GM12878 (cell line): ENCODE measurements around the gene C3orf20. TPM values are rescaled to one million over a fixed set of nuclear protein-coding genes. Genes with fewer than 3 reads are reported as not detected.

Experiments used
- ATAC-seq: fragments of 200-7000 bp; cut with Tn5 transposase; 3 replicates; pipeline ENCODE4 v1.9.1; 2020; ENCODE audit warnings: mild to moderate bottlenecking, moderate library complexity
- BruUV-seq: library from RNA; stranded (reverse); fragments of 400-500 nt; replicated peaks from 2 replicates; lab custom pipeline; 2021; lab: Mats Ljungman, UMichigan
- CTCF ChIA-PET: fragments of 300-600 bp; sonication (Branson Sonifier 250); formaldehyde crosslinking; extraction: SDS; loops from one replicate; lab custom pipeline; 2021; ENCODE audit warnings: inconsistent platforms; lab: Yijun Ruan, JAX
- POLR2A ChIA-PET: fragments of 350-600 bp; formaldehyde crosslinking; extraction: SDS; loops from one replicate; lab custom pipeline; 2021; ENCODE audit warnings: inconsistent platforms; lab: Charles Lee
- RAD21 ChIA-PET: fragments of 300-600 bp; sonication (Branson Sonifier 250); formaldehyde crosslinking; loops from one replicate; lab custom pipeline; 2023; ENCODE audit warnings: antibody characterized with exemption; ENCODE audit not compliant: unreplicated experiment; lab: Charles Lee
- SMC1A ChIA-PET: fragments of 300-600 bp; sonication (Branson Sonifier 250); formaldehyde crosslinking; loops from one replicate; lab custom pipeline; 2023; ENCODE audit not compliant: unreplicated experiment, uncharacterized antibody; lab: Charles Lee
- DNase-seq: peaks from one replicate; pipeline ENCODE4 v3.0.0-alpha.2; 2011; ENCODE audit warnings: low read depth, low spot score
- FAIRE-seq: peaks from 3 replicates; lab custom pipeline; 2011; peaks lifted over from hg19 to GRCh38; lab: Jason Lieb, UNC
- H2AFZ ChIP-seq: 2 replicates; pipeline ENCODE4 v1.6.0; 2011; ENCODE audit warnings: low read depth, low read length, control low read depth; ENCODE audit not compliant: control insufficient read depth
- H3K27ac ChIP-seq: 2 replicates; pipeline ENCODE4 v1.5.1; 2011; ENCODE audit warnings: control low read depth; ENCODE audit not compliant: control insufficient read depth, insufficient read depth
- H3K27me3 ChIP-seq, 2 experiments: replicated peaks in 1 of 2; 2 replicates each; pipeline versions ENCODE4 v1.6.0 to v1.6.1; 2011; ENCODE audit warnings: low read length in 1 of 2; ENCODE audit not compliant: control insufficient read depth in 2 of 2, insufficient read depth in 2 of 2
- H3K36me3 ChIP-seq, 2 experiments: 2 replicates each; pipeline ENCODE4 v1.5.1; 2011; ENCODE audit warnings: low read length in 1 of 2; ENCODE audit not compliant: control insufficient read depth in 2 of 2, insufficient read depth in 2 of 2
- H3K4me1 ChIP-seq: 2 replicates; pipeline ENCODE4 v1.6.1; 2011; ENCODE audit warnings: mild to moderate bottlenecking, low read length, moderate library complexity, mixed read lengths; ENCODE audit not compliant: control insufficient read depth, insufficient read depth
- H3K4me2 ChIP-seq: 2 replicates; pipeline ENCODE4 v1.6.0; 2011; ENCODE audit warnings: control low read depth; ENCODE audit not compliant: control insufficient read depth, insufficient read depth
- H3K4me3 ChIP-seq: fragments of 200-600 bp; sonication (generic); 2 replicates; pipeline ENCODE4 v1.5.1; 2016
- H3K79me2 ChIP-seq: 2 replicates; pipeline ENCODE4 v1.6.0; 2011; ENCODE audit warnings: low read length; ENCODE audit not compliant: control insufficient read depth, insufficient read depth
- H3K9ac ChIP-seq: 2 replicates; pipeline ENCODE4 v1.8.0; 2011; ENCODE audit warnings: low read length, control low read depth, mixed read lengths; ENCODE audit not compliant: control insufficient read depth, insufficient read depth
- H3K9me3 ChIP-seq: replicated peaks from 3 replicates; pipeline ENCODE4 v1.5.1; 2011; ENCODE audit warnings: mild to moderate bottlenecking, low read length; ENCODE audit not compliant: control insufficient read depth, insufficient read depth
- H4K20me1 ChIP-seq: 2 replicates; pipeline ENCODE4 v1.6.0; 2011; ENCODE audit not compliant: control insufficient read depth, insufficient read depth
- DPF2 ChIP-seq: fragments of 450-650 bp; IDR thresholded peaks from 2 replicates; pipeline ENCODE4 v1.6.1; 2017; ENCODE audit warnings: mild to moderate bottlenecking
- EP300 ChIP-seq, 2 experiments: fragments of 150-350 bp in 1 of 2; IDR thresholded peaks; 2 replicates each; pipeline ENCODE4 v1.6.1; 2011 to 2012; ENCODE audit warnings: low read depth in 2 of 2, low read length in 2 of 2, borderline replicate concordance in 1 of 2, improper control_type of control experiment in 1 of 2, inconsistent platforms in 1 of 2; ENCODE audit not compliant: control insufficient read depth in 1 of 2
- FOS ChIP-seq: IDR thresholded peaks from 3 replicates; pipeline ENCODE4 v1.6.1; 2011; ENCODE audit warnings: borderline replicate concordance; ENCODE audit not compliant: insufficient read length; ENCODE audit errors: extremely low read depth
- IKZF1 ChIP-seq: fragments of 450-650 bp; conservative IDR thresholded peaks from 2 replicates; pipeline ENCODE4 v1.6.1; 2017; ENCODE audit warnings: antibody characterized with exemption, mild to moderate bottlenecking
- KAT2A ChIP-seq: conservative IDR thresholded peaks from 2 replicates; pipeline ENCODE4 v1.6.1; 2011; ENCODE audit warnings: low read depth, low read length; ENCODE audit not compliant: control insufficient read depth
- MAX ChIP-seq: IDR thresholded peaks from 2 replicates; pipeline ENCODE4 v1.6.1; 2012; ENCODE audit warnings: low read depth, low read length, improper control_type of control experiment
- MXI1 ChIP-seq: fragments of 150-350 bp; IDR thresholded peaks from 2 replicates; pipeline ENCODE4 v1.6.1; 2011; ENCODE audit warnings: low read depth, mild to moderate bottlenecking, inconsistent platforms, low read length, improper control_type of control experiment
- MYC ChIP-seq: IDR thresholded peaks from 2 replicates; pipeline ENCODE4 v1.6.1; 2011; ENCODE audit warnings: mild to moderate bottlenecking, low read length, moderate library complexity, inconsistent platforms; ENCODE audit not compliant: insufficient read depth, insufficient replicate concordance, insufficient read length, severe bottlenecking
- NKRF ChIP-seq: fragments of 450-650 bp; conservative IDR thresholded peaks from 2 replicates; pipeline ENCODE4 v1.6.1; 2017; ENCODE audit warnings: mild to moderate bottlenecking, moderate library complexity
- NR2C2 ChIP-seq: IDR thresholded peaks from 2 replicates; pipeline ENCODE4 v1.6.1; 2011; ENCODE audit warnings: borderline replicate concordance, low read depth; ENCODE audit not compliant: control insufficient read depth, insufficient read length
- SMAD5 ChIP-seq: IDR thresholded peaks from 2 replicates; pipeline ENCODE4 v1.6.1; 2016; ENCODE audit warnings: antibody characterized with exemption, low read depth
- SREBF1 ChIP-seq: IDR thresholded peaks from 2 replicates; pipeline ENCODE4 v1.6.1; 2012; ENCODE audit warnings: mild to moderate bottlenecking, low read length
- STAT1 ChIP-seq: fragments of 450-650 bp; conservative IDR thresholded peaks from 2 replicates; pipeline ENCODE4 v1.6.1; 2014; ENCODE audit warnings: antibody characterized with exemption, mild to moderate bottlenecking
- ZBTB4 ChIP-seq: fragments of 450-650 bp; formaldehyde crosslinking; IDR thresholded peaks from 2 replicates; pipeline ENCODE4 v1.4.0; 2022; ENCODE audit warnings: mild to moderate bottlenecking, moderate library complexity
- WGBS: methylation state at CpG from one replicate; pipeline ENCODE4 v1.1.6; 2016; ENCODE audit warnings: low lambda C conversion rate; ENCODE audit not compliant: insufficient replicate concordance, insufficient coverage; ENCODE audit errors: missing lambda C conversion rate; 5-methylcytosine and 5-hydroxymethylcytosine counted together
- in situ Hi-C: fragments of 300-500 bp; cut with MboI; formaldehyde crosslinking; loops from 9 replicates; pipeline ENCODE4 v1.14.3; 2018; ENCODE audit warnings: mixed read lengths
- intact Hi-C: fragments of 100-400 bp; cut with micrococcal nuclease; formaldehyde crosslinking; loops from one replicate; pipeline ENCODE4 v1.14.2; 2022; ENCODE audit not compliant: unreplicated experiment
- polyA plus RNA-seq, 11 experiments: library from polyadenylated mRNA; depleted of rRNA in 4 of 11; unstranded in 6 of 11; stranded (reverse) in 5 of 11; fragments of >200 nt; fragmentation: Nextera tagmentation in 4 of 11; fragmentation: Illumina TruSeq in 1 of 11; extraction: Ambion mirVana in 4 of 11; extraction: Trizol in 1 of 11; gene quantifications; 1 replicate in 1 of 11; 2 replicates in 10 of 11; pipeline versions ENCODE4 v1.2.1 to v1.2.3, GENCODE V29; 2011 to 2016; ENCODE audit warnings: inconsistent platforms in 2 of 11, missing spikeins in 2 of 11, low read depth in 1 of 11
- total RNA-seq, 4 experiments: library from RNA; depleted of rRNA in 3 of 4; stranded (reverse); fragments of >200 nt in 3 of 4; fragmentation: Illumina TruSeq in 1 of 4; extraction: Trizol in 1 of 4; gene quantifications; 2 replicates each; pipeline versions ENCODE4 v1.2.1 to v1.2.3, GENCODE V29; 2013 to 2021

Gene C3orf20
- total and polyA plus RNA-seq, 10 of the 15 experiments (the other 5 are each of a cell fraction or from before 2014, with no cell fraction given): 0.05 to 2.9 (median 1.0) TPM

GRCh38 chr3:14741510-14741909 lies 66.6 kb downstream of the C3orf20 start:
- ATAC-seq (peak; percentile 34; the same call in 1 of the 3 replicates), FAIRE-seq (no peak), DNase-seq (no peak)
- BruUV-seq: no TSS peak
- no peak overlapping the region for H3K4me3 ChIP-seq
- intact Hi-C loops: no loop called here
- ChIA-PET SMC1A (interaction anchor here (0.7 to 1.4 kb wide), 7 partner anchors 8 to 56 kb away, joined by 3 to 7 read pairs (median 3); no protein-coding TSS in a partner anchor), POLR2A (interaction anchor here (0.7 to 1.4 kb wide), 3 partner anchors 53 to 530 kb away, joined by 3 to 4 read pairs (median 4); no protein-coding TSS in a partner anchor), RAD21 (interaction anchor here (1.7 to 2.0 kb wide), 2 partner anchors 9 to 51 kb away, joined by 4 to 5 read pairs; no protein-coding TSS in a partner anchor), CTCF (interaction anchor here (1.3 to 2.1 kb wide), 2 partner anchors 40 to 45 kb away, joined by 4 to 10 read pairs; no protein-coding TSS in a partner anchor)
- no peak overlapping the region for H3K9ac ChIP-seq
- peaks cover 2% of the 10 kb centered on the region; the same call in 2 of the 3 replicates for H3K9me3 ChIP-seq
- no peaks in the 10 kb centered on the region for H4K20me1 ChIP-seq
- WGBS: 42% methylated on average over 2 of the region's 2 CpGs
- H3K4me2 ChIP-seq: peak overlapping the region; percentile 26; the same call in 1 of the 2 replicates
- no peaks in the 10 kb centered on the region for H3K36me3 ChIP-seq
- peaks cover 2% of the 10 kb centered on the region; the same call in 1 of the 2 replicates for H3K4me1 ChIP-seq
- in situ Hi-C loops: no loop called here
- no peaks in the 10 kb centered on the region for H3K79me2 ChIP-seq
- no peak overlapping the region for H2AFZ ChIP-seq
- H3K27me3 ChIP-seq: no peaks in the 10 kb centered on the region
- no peak overlapping the region for H3K27ac ChIP-seq
- TF ChIP-seq NR2C2 (no peak), IKZF1 (no peak), ZBTB4 (CRISPR knock-in tag) (no peak), MAX (no peak), STAT1 (no peak), SMAD5 (no peak), MXI1 (no peak), KAT2A (no peak), SREBF1 (no peak), DPF2 (no peak), MYC (no peak), FOS (no peak), NKRF (no peak), EP300 (IDR thresholded peaks at IDR 0.05; ENCODE audit: borderline replicate concordance in 1 of 2, control insufficient read depth in 1 of 2, low read depth in 2 of 2, low read length in 2 of 2) (no peak)
